PFSK-1 (cell line): Measurements from ENCODE around the gene SPRING1.

Experiments used
- POLR2AphosphoS5 ChIP-seq: IDR thresholded peaks from 2 replicates; pipeline ENCODE4 v1.6.1; 2012; ENCODE audit warnings: low read depth, mild to moderate bottlenecking, control low read depth, low read length, moderate library complexity
- TAF1 ChIP-seq: IDR thresholded peaks from 2 replicates; pipeline ENCODE4 v1.6.1; 2012; ENCODE audit warnings: low read length, control low read depth, borderline replicate concordance; ENCODE audit not compliant: insufficient read depth
- TF ChIP-seq, protein P1 (sequence below), 2 experiments: IDR thresholded peaks; 2 replicates each; pipeline versions ENCODE4 v1.6.1 to v1.8.0; 2011 to 2012; ENCODE audit warnings: low read depth in 2 of 2, low read length in 2 of 2, control low read depth in 1 of 2, inconsistent platforms in 1 of 2, mild to moderate bottlenecking in 1 of 2, moderate library complexity in 1 of 2; ENCODE audit not compliant: insufficient read depth in 1 of 2

DNA sequence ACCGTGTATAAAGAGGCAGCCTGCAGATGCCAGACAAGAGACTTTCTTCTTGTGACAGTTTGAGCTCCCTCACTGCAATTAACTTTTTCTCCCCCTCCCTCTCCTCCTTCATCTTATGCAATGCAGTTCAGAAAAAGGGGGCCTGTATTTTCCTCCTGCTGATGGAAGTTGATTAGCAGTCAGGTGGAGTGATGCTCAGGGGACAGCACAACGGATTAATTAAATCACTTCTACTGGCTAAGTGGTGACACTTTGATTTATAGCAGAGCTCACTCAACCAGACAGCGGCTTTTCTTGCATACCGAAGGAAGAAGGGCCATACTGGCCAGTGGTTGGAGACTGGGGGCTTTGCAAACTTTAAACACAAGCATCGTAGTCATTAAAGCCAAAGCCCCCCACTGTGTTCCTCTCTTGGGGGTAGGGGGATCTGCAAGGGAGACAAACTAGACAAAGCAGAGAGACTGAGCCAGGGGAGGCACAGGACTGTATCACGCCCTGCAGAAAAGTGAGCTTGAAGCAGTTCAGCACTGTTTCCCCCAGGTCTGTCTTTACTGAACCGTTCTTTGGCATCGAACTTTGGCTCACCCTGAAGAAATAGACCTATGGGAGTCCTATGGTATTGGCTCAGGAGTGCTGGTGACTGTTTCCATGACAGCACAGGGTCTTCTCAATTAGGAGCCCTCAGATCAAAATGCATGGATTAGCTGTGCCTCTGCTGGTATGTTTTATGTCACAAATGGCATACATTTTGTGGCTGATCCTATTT lies 47.7 kb downstream of the SPRING1 start:
- TF ChIP-seq POLR2AphosphoS5 (no peak), TAF1 (no peak)
- TF ChIP-seq, protein P1, sequence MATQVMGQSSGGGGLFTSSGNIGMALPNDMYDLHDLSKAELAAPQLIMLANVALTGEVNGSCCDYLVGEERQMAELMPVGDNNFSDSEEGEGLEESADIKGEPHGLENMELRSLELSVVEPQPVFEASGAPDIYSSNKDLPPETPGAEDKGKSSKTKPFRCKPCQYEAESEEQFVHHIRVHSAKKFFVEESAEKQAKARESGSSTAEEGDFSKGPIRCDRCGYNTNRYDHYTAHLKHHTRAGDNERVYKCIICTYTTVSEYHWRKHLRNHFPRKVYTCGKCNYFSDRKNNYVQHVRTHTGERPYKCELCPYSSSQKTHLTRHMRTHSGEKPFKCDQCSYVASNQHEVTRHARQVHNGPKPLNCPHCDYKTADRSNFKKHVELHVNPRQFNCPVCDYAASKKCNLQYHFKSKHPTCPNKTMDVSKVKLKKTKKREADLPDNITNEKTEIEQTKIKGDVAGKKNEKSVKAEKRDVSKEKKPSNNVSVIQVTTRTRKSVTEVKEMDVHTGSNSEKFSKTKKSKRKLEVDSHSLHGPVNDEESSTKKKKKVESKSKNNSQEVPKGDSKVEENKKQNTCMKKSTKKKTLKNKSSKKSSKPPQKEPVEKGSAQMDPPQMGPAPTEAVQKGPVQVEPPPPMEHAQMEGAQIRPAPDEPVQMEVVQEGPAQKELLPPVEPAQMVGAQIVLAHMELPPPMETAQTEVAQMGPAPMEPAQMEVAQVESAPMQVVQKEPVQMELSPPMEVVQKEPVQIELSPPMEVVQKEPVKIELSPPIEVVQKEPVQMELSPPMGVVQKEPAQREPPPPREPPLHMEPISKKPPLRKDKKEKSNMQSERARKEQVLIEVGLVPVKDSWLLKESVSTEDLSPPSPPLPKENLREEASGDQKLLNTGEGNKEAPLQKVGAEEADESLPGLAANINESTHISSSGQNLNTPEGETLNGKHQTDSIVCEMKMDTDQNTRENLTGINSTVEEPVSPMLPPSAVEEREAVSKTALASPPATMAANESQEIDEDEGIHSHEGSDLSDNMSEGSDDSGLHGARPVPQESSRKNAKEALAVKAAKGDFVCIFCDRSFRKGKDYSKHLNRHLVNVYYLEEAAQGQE (IDR thresholded peaks at IDR 0.05; ENCODE audit: insufficient read depth in 1 of 2, low read depth in 2 of 2, low read length in 2 of 2) = no peak
